GM12872 (cell line): ENCODE measurements around the gene ARPC4.

Source experiments
- TF ChIP-seq, protein P1 (sequence below): IDR thresholded peaks from 3 replicates; pipeline ENCODE4 v1.5.1; 2011; ENCODE audit warnings: low read depth, mild to moderate bottlenecking, low read length, moderate library complexity; ENCODE audit not compliant: insufficient read depth

ARPC4 gene

DNA sequence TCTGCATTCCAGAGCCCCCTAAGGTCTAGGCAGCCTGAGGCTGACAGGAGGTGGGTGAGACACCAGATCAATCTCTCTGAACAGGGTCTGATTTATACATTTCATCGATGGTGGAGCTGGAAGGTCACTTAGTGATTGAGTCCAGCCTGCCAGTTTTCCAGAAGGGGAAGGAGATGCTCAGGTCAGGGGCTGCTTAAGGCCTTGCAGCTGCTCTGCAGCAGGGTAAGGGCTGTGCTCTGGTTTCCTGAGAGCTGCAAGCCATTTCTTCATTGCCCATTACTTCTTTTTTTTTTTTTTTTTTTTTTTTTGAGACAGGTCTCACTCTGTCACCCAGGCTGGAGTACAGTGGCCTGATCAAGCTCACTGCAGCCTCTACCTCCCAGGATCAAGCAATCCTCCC lies 11.3 kb upstream of the ARPC4 start:
- TF ChIP-seq, protein P1, sequence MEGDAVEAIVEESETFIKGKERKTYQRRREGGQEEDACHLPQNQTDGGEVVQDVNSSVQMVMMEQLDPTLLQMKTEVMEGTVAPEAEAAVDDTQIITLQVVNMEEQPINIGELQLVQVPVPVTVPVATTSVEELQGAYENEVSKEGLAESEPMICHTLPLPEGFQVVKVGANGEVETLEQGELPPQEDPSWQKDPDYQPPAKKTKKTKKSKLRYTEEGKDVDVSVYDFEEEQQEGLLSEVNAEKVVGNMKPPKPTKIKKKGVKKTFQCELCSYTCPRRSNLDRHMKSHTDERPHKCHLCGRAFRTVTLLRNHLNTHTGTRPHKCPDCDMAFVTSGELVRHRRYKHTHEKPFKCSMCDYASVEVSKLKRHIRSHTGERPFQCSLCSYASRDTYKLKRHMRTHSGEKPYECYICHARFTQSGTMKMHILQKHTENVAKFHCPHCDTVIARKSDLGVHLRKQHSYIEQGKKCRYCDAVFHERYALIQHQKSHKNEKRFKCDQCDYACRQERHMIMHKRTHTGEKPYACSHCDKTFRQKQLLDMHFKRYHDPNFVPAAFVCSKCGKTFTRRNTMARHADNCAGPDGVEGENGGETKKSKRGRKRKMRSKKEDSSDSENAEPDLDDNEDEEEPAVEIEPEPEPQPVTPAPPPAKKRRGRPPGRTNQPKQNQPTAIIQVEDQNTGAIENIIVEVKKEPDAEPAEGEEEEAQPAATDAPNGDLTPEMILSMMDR = no peak

DNA sequence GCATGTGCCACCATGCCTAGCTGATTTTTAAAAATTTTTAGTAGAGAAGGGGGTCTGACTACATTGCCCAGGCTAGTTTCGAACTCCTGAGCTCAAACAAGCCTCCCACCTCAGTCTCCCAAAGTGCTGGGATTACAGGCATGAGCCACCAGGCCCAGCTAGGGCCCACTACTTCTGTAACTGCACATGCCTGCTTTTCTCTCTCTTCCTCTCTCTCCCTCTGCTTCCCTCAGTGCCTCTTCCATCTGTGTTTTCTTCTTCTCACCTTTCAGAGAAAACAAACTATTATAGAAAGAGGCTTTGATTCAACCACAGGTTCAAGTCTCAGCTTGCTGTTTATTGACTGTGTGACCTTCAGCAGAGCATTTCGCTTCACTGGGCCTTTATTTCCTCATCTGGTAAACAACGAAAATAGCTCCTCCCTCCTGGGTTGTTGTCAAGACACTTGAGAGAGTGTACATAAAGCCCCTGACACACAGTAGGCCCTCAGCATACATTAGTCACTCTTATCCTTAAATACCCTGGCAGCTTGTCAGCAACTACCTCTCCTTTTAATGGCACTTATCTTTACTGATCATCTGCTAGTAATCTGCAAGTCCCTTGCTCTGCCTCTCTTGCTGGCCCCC lies 10.8 kb upstream of the ARPC4 start:
- TF ChIP-seq, protein P1 = no peak

DNA sequence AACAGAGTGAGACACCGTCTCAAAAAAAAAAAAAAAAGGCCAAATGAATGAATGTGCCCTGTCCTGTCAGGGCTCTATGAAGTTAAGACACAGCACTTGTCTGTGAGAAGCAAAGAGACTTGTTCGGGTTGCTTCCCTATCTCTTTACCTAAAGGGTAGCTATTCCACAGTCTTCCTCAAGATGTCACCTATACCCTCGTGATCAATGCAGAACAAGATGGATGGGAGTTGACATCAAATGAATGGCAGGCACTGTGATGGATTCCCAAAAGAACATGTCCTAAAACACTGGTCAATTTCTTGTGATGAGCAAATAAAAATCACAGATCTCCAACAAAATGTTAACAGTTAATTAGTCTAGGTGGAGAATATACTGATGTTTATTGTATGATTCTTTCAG lies 10.1 kb upstream of the ARPC4 start:
- TF ChIP-seq, protein P1 = peak; percentile 30; the same call in 1 of the 3 replicates

DNA sequence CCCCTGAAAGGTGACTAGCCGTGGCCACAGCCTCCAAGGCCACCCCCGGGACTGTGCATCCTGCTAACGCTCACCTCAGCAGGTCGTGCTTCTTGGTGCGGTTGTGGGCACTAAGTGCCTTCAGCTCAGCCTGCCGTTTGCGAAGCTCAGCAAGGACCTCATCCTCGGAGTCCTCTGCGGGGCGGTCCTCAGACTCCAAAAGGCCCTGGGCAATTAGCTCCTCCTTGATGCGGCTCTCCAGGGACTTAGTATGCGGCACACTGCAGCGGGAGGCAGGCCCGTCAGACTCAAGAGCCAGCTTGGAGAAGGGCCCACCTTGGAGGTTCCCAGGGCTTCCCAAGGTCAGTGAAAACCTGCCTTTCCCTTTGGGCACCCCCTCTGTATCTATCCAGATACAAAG lies 8.9 kb upstream of the ARPC4 start:
- TF ChIP-seq, protein P1 = no peak

DNA sequence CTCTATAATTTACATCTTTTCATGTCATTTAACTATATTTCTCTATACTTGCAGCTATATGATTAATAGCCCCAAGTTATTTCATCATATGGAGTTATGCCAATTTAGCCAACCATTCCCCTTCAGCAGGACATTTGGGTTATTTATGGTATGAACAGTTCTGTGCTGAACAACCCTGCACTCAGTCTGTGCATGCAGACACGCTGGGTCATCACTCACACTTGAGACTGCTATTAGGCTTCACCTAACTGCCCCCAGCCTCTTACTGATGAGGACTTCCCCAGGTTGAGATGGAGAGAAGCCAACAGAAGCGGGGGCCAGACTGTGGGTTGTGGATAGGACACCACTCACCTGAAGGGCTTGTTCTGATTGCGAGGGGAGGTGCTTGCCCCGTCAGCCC lies 7.9 kb upstream of the ARPC4 start:
- TF ChIP-seq, protein P1 = no peak

DNA sequence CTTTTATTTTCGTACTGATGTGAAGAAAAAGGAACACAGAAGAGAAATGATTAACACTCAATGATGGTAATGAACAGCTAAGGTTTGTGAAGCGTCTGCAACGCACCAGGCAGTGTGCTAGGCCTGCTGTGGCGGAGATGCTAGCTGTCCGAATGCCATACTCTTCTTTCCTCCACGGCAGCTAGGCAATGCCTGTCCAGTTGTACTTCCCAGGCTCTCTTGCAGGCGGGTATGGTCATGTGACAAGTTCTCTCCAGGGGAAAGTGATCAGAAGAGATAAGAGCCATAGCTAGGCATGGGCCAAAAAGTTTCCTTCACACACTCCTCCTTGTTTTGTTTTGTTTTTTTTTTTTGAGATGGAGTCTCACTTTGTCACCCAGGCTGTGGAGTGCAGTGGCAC lies 7.3 kb upstream of the ARPC4 start:
- TF ChIP-seq, protein P1 = no peak

DNA sequence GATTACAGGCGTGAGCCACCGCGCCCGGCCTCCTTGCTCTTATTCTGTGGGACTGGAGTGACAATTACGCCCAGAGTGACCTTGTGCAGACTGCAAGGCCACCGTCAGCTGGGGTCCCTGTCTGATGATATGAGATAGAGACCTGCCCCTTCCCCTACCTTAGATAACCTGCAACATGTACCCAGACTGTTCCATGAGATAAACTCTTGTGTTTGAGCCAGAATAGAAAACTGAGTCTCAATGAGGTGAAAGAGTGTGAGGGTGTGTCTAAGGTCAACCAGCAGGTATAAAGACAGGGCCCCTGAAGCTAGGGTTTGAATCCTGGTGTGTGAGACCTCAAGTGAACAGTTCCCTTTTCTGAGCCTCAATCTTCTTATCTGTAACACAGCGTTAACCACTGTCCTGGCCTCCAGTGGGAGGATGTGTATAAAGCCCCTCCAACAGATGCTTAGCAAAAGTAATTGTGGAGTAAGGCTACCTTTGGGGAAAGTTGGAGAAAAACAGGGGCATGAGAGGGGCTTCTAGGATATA lies 6.6 kb upstream of the ARPC4 start:
- TF ChIP-seq, protein P1 = no peak
